HG02759 (cell line): ENCODE measurements around the gene CDC26.
"Not testable (repeated sequence)": the region's sequence is repeated elsewhere in the genome, so short reads cannot be mapped to it uniquely, and the experiment has no call there.

Experiments
- ATAC-seq: cut with Tn5 transposase; IDR thresholded peaks from one replicate; pipeline ENCODE4 v1.9.1; 2021; ENCODE audit warnings: mild to moderate bottlenecking, moderate library complexity; ENCODE audit not compliant: unreplicated experiment

CDC26 gene

GRCh38 chr9:113296247-113296646 is 20.9 kb upstream of the CDC26 start:
- not testable (repeated sequence) for ATAC-seq

DNA sequence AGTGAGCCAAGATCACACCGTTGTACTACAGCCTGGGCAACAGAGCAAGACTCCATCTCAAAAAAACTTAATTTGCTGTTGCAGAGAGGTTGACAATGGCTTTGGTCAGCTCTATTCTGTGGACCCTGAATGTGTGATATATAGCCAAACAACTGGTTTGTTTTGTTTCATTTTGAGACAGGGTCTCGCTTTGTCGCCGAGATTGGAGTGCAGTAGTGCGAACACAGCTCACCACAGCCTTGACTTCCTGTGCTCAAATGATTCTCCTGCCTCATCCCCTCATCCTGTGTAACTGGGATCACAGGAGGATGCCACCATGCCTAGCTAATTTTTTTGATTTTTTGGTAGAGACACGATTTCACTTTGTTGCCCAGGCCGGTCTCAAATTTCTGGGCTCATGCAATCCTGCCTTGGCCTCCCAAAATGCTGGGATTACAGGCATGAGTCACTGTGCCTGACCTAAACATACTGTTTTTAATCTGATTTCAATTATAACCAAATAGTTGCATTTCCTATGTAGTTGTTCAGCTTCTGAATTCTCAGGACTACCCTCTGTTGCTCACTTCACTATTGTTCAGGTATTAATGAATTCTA is 18.0 kb upstream of the CDC26 start:
- no peak for ATAC-seq

DNA sequence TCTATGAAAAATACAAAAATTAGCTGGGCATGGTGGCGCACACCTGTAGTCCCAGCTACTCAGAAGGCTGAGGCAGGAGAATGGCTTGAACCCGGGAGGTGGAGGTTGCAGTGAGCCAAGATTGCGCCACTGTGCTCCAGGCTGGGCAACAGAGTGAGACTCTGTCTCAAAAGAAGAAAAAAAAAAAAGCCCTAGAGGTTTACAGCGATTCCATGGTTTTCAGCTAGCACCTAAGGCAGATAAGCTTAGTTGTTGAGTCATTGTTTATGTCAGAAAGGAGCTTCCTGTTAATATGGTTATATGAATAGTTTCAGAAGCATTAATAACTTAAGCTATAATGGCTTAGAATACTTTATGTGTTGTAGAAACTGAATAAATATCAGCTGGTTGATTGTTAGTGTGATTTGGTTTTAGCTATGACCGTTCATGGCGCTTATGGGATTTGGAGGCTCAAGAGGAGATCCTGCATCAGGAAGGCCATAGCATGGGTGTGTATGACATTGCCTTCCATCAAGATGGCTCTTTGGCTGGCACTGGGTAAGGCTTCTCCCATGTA is 14.8 kb upstream of the CDC26 start:
- no peak for ATAC-seq

DNA sequence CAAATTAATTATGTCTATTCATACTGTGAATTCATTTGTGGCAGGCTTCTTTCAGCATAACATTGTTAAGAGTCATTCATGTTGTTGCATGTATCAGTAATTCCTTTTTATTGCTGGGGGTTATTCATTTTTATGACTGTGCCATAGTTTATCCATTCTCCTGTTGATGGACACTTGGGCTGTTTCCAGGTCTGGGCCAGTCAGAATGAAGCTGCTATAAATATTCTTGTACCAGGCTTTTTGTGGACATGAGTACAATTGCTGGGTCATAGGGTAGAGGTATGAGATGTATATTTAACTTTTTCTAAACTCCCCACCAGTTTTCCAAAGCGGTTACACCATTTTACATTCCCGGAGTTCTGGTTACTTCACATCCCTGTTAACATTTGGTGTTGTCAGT is 13.7 kb upstream of the CDC26 start:
- ATAC-seq: no peak

DNA sequence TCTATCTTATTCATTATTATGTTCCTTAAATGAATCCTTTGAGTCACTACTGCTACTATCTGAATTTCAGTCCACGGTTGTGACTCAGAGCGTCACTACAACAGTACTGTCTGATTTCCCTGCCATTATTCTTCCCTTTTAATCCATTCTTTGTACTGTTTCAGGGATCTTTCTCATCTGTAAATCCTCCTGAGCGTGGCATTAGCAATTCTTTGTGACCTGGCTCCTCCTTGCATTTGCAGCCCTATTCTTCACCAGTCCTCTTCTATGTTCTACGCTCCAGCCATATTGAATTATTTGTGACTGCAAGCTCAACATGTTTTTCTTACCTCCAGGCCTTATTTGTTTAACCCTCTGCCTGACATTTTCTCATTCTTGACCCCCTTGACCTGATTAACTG is 6.0 kb upstream of the CDC26 start:
- ATAC-seq: no peak

DNA sequence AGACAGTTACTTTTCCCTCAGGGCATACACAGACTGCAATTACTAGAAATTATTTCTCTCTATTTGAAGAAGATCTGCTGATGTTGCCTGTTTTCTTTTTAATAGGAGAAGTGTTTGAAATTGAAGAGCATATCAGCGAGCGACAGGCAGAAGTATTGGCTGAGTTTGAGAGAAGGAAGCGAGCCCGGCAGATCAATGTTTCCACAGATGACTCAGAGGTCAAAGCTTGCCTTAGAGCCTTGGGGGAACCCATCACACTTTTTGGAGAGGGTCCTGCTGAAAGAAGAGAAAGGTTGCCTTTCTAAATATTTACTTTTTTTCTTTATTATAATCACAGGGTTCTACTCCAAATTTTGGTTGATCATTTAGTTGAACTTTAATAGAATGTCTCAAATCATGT is 3.5 kb upstream of the CDC26 start:
- ATAC-seq: no peak

GRCh38 chr9:113274474-113275156 is 757 bp downstream of the CDC26 start:
- no peak for ATAC-seq

- ATAC-seq: no peak
These were observed 5.5 kb downstream of the CDC26 start for GRCh38 chr9:113269871-113270270.

DNA sequence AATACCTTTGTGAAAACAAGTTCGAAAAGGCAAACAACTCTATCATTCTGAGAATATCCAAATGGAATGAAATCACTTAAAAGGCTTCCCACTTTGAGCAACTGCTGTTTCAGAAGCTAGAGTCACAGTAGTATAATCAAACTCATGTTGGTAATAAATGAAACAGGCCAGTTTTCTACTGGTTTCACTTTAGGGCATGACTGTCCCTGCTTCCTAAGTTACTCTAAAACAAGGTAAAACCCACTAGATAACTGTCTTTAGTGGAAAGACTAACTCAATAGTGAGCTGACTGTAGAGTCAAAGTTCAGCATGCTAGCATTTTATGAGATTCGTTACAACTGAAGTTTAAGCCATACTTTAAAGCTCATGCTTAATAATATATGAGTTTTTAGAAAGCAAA is 6.0 kb downstream of the CDC26 start:
- no peak for ATAC-seq

DNA sequence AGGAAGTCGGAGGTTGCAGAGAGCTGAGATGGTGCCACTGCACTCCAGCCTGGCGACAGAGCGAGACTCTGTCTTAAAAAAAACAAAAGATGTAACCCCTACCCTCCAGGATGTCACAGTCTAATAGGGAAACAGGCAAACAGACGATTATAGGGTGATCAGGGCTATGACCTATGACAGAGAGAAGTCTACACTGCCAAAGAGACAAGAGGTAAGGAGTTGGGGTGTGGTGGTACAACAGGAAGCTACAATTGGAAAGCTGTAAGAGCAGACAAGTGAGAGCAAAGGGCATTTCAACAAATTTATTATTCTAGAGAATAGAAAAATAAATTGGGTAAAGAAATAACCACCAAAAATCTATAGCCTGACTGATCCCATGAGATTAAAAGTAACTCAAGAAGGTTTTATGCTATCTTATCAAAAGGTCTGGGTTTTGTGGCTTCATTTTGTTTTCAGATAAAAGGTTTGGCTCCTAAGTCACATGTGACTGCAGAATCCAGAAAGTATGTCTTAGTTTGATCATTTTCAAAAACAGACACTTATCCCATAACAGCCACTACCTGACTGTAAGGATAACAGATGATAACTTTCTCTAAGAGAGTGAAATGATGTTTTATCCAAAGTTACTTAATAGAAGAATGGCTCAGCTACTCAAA is 7.3 kb downstream of the CDC26 start:
- ATAC-seq: no peak

- no peak for ATAC-seq
These were observed 9.2 kb downstream of the CDC26 start for GRCh38 chr9:113266174-113266573.

- ATAC-seq: no peak
These were observed 13.3 kb downstream of the CDC26 start for GRCh38 chr9:113261917-113262671.

- no peak for ATAC-seq
These were observed 17.1 kb downstream of the CDC26 start for GRCh38 chr9:113258282-113258681.

- ATAC-seq: no peak
These were observed 17.5 kb downstream of the CDC26 start for GRCh38 chr9:113257863-113258262.

DNA sequence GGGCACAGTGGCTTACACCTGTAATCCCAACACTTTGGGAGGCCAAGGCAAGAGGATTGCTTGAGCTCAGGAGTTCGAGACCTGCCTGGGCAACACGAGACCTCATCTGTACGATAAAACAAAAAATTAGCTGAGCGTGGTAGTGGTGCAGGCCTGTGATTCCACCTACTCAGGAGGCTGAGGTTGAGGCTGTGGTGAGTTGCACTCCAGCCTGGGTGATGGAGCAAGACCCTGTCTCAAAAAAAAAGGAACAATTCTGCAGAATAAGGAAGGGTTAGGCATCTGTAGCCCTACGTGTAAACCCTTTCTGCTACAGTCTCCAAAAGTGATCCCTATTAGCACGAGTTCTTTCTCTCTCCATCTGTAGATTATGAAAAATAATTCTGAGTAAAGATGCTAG is 19.9 kb downstream of the CDC26 start:
- ATAC-seq: no peak

DNA sequence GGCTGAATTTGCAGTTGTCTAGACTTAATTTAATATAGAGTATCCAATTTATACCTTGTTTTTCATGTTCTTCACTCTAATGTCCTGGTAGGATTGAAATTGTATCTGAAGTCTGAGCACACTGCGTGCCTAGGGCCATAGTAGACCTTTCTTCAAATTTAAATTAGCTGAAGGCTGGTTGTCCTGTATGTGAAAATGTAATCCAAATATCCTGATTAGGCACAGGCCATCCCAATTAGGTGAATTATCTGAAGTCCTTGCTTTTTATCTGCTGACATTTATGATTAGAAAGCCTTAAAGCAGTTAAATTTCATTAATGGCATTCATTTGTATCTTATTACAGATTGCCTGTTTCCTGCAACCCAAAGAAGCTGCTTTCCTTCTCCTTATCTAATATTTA is 20.4 kb downstream of the CDC26 start:
- ATAC-seq: no peak

DNA sequence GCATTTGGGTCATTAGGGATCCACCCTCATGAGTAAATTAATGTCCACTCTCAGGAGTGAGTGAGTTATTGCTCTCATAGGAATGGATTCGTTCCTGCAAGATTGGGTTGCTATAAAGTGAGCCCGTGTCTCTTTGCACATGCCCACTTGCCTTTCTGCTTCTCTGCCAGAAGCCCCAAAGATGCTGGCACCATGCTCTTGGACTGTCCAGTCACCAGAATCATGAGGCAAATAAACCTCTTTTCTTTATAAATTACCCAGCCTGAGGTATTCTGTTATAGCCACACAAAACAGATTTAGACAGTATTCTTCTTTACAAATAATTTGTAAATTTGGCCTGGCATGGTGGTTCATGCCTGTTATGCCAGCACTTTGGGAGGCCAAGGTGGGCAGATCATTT is 24.6 kb downstream of the CDC26 start:
- ATAC-seq: no peak

DNA sequence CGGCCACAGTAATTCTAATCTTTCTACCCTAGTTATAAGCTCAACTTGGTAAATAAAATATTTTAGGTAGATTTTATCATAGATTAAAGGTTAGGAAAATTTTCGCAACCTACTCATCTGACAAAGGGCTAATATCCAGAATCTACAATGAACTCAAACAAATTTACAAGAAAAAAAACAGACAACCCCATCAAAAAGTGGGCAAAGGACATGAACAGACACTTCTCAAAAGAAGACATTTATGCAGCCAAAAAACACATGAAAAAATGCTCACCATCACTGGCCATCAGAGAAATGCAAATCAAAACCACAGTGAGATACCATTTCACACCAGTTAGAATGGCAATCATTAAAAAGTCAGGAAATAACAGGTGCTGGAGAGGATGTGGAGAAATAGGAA is 25.7 kb downstream of the CDC26 start:
- ATAC-seq: not testable (repeated sequence)

GRCh38 chr9:113247640-113248039 is 27.7 kb downstream of the CDC26 start:
- ATAC-seq: no peak

- no peak for ATAC-seq
These were observed 28.4 kb downstream of the CDC26 start for GRCh38 chr9:113246928-113247327.

- ATAC-seq: no peak
These were observed 29.5 kb downstream of the CDC26 start for GRCh38 chr9:113245894-113246293.
